ENCODE results near the gene SCO2.

The SCO2 gene

GRCh38 chr22:50525104-50525857 is at the start of gene SCO2:
SCO2 (minus strand) TSS chr22:50525598; CDS start chr22:50524411, 1,187 bp downstream.
- in situ Hi-C loops (cut with MboI; ENCODE audit: low pct_unique_long_range_greater_than_20kb, low sequenced_read_pairs, unreplicated experiment), result no loop called here
- TF ChIP-seq, protein P1, sequence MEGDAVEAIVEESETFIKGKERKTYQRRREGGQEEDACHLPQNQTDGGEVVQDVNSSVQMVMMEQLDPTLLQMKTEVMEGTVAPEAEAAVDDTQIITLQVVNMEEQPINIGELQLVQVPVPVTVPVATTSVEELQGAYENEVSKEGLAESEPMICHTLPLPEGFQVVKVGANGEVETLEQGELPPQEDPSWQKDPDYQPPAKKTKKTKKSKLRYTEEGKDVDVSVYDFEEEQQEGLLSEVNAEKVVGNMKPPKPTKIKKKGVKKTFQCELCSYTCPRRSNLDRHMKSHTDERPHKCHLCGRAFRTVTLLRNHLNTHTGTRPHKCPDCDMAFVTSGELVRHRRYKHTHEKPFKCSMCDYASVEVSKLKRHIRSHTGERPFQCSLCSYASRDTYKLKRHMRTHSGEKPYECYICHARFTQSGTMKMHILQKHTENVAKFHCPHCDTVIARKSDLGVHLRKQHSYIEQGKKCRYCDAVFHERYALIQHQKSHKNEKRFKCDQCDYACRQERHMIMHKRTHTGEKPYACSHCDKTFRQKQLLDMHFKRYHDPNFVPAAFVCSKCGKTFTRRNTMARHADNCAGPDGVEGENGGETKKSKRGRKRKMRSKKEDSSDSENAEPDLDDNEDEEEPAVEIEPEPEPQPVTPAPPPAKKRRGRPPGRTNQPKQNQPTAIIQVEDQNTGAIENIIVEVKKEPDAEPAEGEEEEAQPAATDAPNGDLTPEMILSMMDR (IDR thresholded peaks at IDR 0.05; ENCODE audit: extremely low read depth, insufficient read depth, missing control alignments), result peak; percentile 72
- peak; percentile 99 for DNase-seq (ENCODE audit: low spot score)

GRCh38 chr22:50574383-50574755 is 49.0 kb upstream of the SCO2 start:
- TF ChIP-seq, protein P1 (IDR thresholded peaks at IDR 0.05; ENCODE audit: extremely low read depth, insufficient read depth, missing control alignments), result no peak
- no peak for DNase-seq (ENCODE audit: low spot score)
- in situ Hi-C loops (cut with MboI; ENCODE audit: low pct_unique_long_range_greater_than_20kb, low sequenced_read_pairs, unreplicated experiment), result no loop called here

- DNase-seq (ENCODE audit: low spot score), result no peak
- in situ Hi-C loops (cut with MboI; ENCODE audit: low pct_unique_long_range_greater_than_20kb, low sequenced_read_pairs, unreplicated experiment), result no loop called here
- TF ChIP-seq, protein P1 (IDR thresholded peaks at IDR 0.05; ENCODE audit: extremely low read depth, insufficient read depth, missing control alignments), result no peak
Observed at GRCh38 chr22:50573491-50574382, 48.3 kb upstream of the SCO2 start.

GRCh38 chr22:50572965-50573364 is 47.6 kb upstream of the SCO2 start:
- no peak for DNase-seq (ENCODE audit: low spot score)
- TF ChIP-seq, protein P1 (IDR thresholded peaks at IDR 0.05; ENCODE audit: extremely low read depth, insufficient read depth, missing control alignments), result no peak
- in situ Hi-C loops (cut with MboI; ENCODE audit: low pct_unique_long_range_greater_than_20kb, low sequenced_read_pairs, unreplicated experiment), result no loop called here

GRCh38 chr22:50571264-50572175 is 46.1 kb upstream of the SCO2 start:
- TF ChIP-seq, protein P1 (IDR thresholded peaks at IDR 0.05; ENCODE audit: extremely low read depth, insufficient read depth, missing control alignments), result no peak
- DNase-seq (ENCODE audit: low spot score), result no peak
- in situ Hi-C loops (cut with MboI; ENCODE audit: low pct_unique_long_range_greater_than_20kb, low sequenced_read_pairs, unreplicated experiment), result no loop called here

- DNase-seq (ENCODE audit: low spot score), result no peak
- in situ Hi-C loops (cut with MboI; ENCODE audit: low pct_unique_long_range_greater_than_20kb, low sequenced_read_pairs, unreplicated experiment), result no loop called here
- TF ChIP-seq, protein P1 (IDR thresholded peaks at IDR 0.05; ENCODE audit: extremely low read depth, insufficient read depth, missing control alignments), result no peak
Observed at GRCh38 chr22:50570861-50571260, 45.5 kb upstream of the SCO2 start.

Data from GM13977 (cell line).